ENCODE measurements around the gene AKR1A1. TPM values are rescaled to one million over a fixed set of nuclear protein-coding genes. Genes with fewer than 3 reads are reported as not detected.

Gene AKR1A1
- total RNA-seq, 1 donor from 2014 or later, result 177 TPM

DNA sequence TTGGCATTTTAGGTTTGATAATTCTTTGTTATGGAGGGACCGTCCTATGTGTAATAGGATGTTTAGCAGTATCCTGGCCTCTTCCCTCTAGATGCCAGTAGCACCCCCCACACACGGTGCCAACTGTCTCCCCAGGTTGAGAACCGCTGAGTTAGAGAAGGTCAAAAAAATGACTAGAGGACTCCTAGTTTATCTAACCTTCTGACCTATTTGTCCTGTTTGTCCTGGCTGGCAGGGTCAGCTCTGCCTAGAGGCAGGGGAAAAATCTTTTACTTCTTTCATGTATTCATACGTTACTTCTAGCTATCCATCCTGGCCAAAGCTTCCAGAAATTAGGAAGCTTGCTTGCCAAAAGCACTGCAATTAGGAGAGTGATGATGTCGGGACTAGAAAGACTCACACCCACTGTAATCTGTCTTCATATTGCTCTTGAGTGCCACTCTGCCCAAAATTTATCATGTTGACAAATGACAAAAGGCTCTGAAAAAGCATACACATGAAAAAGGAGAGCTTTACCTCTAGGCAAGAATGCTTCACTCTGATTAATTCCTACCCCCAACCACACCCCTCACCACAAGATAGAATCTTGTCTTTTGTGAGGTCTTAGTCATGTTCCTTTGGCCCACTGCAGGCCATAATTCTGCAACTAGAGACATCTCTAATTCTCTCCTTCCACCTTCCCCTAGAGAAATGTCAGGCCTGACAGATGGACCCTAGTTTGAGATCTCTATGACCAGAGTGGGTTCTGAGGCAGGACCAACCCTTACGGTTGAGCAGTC, 14.4 kb upstream of the AKR1A1 start:
- peaks cover 12% of the 10 kb centered on the region for H3K4me1 Mint-ChIP-seq
- H3K27me3 Mint-ChIP-seq (ENCODE audit: low read depth), result peaks cover 78% of the 10 kb centered on the region
- no peak overlapping the region for H3K27ac Mint-ChIP-seq

DNA sequence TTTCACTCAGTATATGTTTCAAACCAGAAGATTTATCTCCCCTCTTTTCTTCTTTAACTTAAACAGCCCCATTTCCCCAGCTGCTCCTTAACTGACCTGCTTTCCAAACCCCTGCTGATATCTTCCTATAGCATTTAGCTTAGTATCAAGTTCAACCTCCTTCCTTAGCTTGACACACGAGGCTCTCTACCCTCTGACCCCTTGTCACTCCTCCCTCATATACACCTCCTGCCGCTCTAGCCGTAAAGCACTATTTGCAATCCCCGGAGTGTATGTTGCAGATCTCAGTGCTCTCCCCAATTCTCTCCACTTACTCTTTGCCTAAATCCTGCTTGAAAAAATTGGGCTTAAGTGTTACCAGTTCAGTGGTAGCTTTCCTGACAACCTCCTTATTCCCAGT, 13.7 kb upstream of the AKR1A1 start:
- DNase-seq (ENCODE audit: low spot score in 2 of 2, unreplicated experiment in 2 of 2), result no peak
- Mint-ChIP-seq H3K36me3 (no peaks in the 10 kb centered on the region), H3K9me3 (no peaks in the 10 kb centered on the region), H3K4me3 (no peak overlapping the region), H3K27ac (no peak overlapping the region), H3K27me3 (ENCODE audit: low read depth) (peaks cover 76% of the 10 kb centered on the region), H3K4me1 (peaks cover 12% of the 10 kb centered on the region)
- TF ChIP-seq, protein P1, sequence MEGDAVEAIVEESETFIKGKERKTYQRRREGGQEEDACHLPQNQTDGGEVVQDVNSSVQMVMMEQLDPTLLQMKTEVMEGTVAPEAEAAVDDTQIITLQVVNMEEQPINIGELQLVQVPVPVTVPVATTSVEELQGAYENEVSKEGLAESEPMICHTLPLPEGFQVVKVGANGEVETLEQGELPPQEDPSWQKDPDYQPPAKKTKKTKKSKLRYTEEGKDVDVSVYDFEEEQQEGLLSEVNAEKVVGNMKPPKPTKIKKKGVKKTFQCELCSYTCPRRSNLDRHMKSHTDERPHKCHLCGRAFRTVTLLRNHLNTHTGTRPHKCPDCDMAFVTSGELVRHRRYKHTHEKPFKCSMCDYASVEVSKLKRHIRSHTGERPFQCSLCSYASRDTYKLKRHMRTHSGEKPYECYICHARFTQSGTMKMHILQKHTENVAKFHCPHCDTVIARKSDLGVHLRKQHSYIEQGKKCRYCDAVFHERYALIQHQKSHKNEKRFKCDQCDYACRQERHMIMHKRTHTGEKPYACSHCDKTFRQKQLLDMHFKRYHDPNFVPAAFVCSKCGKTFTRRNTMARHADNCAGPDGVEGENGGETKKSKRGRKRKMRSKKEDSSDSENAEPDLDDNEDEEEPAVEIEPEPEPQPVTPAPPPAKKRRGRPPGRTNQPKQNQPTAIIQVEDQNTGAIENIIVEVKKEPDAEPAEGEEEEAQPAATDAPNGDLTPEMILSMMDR (IDR thresholded peaks at IDR 0.05; ENCODE audit: unreplicated experiment), result no peak

More for the DNA sequence above, 14.4 kb upstream of the AKR1A1 start:
- Mint-ChIP-seq H3K9me3 (no peaks in the 10 kb centered on the region), H3K36me3 (no peaks in the 10 kb centered on the region), H3K4me3 (no peak overlapping the region)
- TF ChIP-seq, protein P1 (IDR thresholded peaks at IDR 0.05; ENCODE audit: unreplicated experiment), result no peak
- DNase-seq (ENCODE audit: low spot score in 2 of 2, unreplicated experiment in 2 of 2), result no peak

DNA sequence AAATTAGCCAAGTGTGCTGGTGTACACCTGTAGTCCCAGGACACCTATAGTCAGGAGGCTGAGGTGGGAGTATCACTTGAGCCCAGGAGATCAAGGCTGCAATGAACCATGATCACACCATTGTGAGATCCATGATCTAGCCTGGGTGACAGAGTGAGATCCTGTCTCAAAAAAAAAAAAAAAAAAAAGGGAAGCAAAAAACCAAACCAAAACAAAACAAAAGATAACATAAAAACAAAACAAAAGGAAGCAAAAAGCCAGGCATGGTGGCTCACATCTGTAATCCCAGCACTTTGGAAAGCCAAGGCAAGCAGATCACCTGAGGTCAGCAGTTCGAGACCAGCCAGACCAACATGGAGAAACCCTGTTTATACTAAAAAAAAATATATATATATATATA, 9.4 kb upstream of the AKR1A1 start:
- peaks cover 10% of the 10 kb centered on the region for H3K4me1 Mint-ChIP-seq
- H3K4me3 Mint-ChIP-seq, result no peak overlapping the region
- DNase-seq (ENCODE audit: low spot score in 2 of 2, unreplicated experiment in 2 of 2), result no peak
- TF ChIP-seq, protein P1 (IDR thresholded peaks at IDR 0.05; ENCODE audit: unreplicated experiment), result no peak
- no peaks in the 10 kb centered on the region for H3K36me3 Mint-ChIP-seq
- H3K27me3 Mint-ChIP-seq (ENCODE audit: low read depth), result peaks cover 82% of the 10 kb centered on the region
- H3K9me3 Mint-ChIP-seq, result no peaks in the 10 kb centered on the region
- H3K27ac Mint-ChIP-seq, result no peak overlapping the region

DNA sequence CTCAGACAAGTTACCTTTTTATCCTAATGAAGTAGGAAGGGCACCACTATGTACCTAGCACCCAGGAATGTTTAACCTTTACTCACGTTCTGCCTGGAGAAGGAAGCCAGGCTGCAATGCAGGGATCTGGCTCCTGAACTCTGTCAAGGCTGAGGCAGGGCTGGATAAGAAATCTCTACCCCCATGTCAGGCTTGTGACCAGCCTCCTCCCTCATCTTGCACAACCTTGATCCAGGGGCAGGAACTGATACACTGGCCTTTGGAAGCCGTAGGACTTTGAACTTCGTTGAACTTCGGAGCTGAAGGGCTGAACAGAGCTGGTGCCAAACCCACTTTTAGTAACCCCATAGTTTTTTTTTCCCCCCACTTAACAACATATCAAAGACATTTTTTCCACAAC, 8.0 kb upstream of the AKR1A1 start:
- no peaks in the 10 kb centered on the region for H3K36me3 Mint-ChIP-seq
- DNase-seq (ENCODE audit: low spot score in 2 of 2, unreplicated experiment in 2 of 2), result no peak
- peaks cover 81% of the 10 kb centered on the region for H3K27me3 Mint-ChIP-seq (ENCODE audit: low read depth)
- no peak overlapping the region for H3K27ac Mint-ChIP-seq
- H3K4me3 Mint-ChIP-seq, result no peak overlapping the region
- TF ChIP-seq, protein P1 (IDR thresholded peaks at IDR 0.05; ENCODE audit: unreplicated experiment), result no peak
- H3K4me1 Mint-ChIP-seq, result no peaks in the 10 kb centered on the region
- no peaks in the 10 kb centered on the region for H3K9me3 Mint-ChIP-seq

DNA sequence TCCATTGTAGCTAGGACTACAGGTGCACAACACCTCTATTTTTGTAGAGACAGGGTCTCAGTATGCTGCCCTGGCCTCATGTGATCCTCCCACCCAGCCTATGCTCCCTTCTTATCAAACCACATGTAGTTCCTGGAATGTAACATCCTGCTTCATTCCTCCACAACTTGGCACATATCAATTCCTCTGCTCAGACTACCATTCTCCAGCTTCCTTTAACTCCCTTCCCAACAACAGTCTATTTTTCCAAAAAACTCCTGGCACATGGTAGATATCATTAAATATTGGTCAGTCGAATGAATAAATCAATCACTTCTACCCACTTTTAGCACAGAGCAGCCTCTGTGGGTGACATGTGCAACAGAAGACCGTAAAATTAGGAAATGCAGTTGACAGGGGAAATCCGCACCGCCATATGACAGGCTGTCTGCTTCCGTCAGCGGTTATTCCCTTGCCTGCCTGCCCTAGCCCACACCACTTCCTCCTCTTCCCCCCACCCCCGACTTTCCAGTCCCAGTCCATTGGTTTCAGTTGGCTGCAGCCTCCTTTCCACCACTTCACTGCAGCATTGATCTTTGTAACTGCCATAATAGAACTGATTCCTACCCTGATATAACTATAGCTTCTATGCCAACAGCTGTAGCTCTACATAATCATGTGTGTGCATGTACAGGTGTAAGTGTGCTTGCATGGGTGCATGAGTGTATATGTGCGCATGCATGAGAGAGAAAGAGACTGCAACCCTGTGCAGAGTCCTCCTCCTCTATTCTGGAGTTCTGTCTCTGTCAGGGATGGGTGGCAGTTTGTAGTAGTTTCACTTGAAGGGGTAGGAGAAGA, 6.8 kb upstream of the AKR1A1 start:
- DNase-seq (ENCODE audit: low spot score in 2 of 2, unreplicated experiment in 2 of 2), result no peak
- peaks cover 74% of the 10 kb centered on the region for H3K27me3 Mint-ChIP-seq (ENCODE audit: low read depth)
- no peaks in the 10 kb centered on the region for H3K9me3 Mint-ChIP-seq
- no peaks in the 10 kb centered on the region for H3K36me3 Mint-ChIP-seq
- no peak overlapping the region for H3K27ac Mint-ChIP-seq
- TF ChIP-seq, protein P1 (IDR thresholded peaks at IDR 0.05; ENCODE audit: unreplicated experiment), result no peak
- H3K4me1 Mint-ChIP-seq, result no peaks in the 10 kb centered on the region
- H3K4me3 Mint-ChIP-seq, result no peak overlapping the region
